Activated B cell treated with CpG ODN at 0.5 μM for 24 hours (primary cell): ENCODE results near the gene HMGA1. TPM values are rescaled to one million over a fixed set of nuclear protein-coding genes. Genes with fewer than 3 reads are reported as not detected.

Experiments used
- ATAC-seq: fragments of 200-7000 bp; cut with Tn5 transposase; one replicate; pipeline ENCODE4 v1.10.0; 2021; ENCODE audit warnings: low read depth, mild to moderate bottlenecking, moderate library complexity
- CTCF ChIA-PET: fragments of 350-600 bp; sonication (Branson Sonifier 250); formaldehyde crosslinking; loops from one replicate; lab custom pipeline; 2021; ENCODE audit warnings: antibody characterized with exemption; lab: Charles Lee
- POLR2A ChIA-PET: fragments of 350-600 bp; sonication (Branson Sonifier 250); formaldehyde crosslinking; loops from one replicate; lab custom pipeline; 2021; ENCODE audit warnings: antibody characterized with exemption; lab: Charles Lee
- DNase-seq: peaks from one replicate; pipeline ENCODE4 v3.0.0; 2022
- H3K27ac Mint-ChIP-seq: one replicate; pipeline ENCODE4 v1.8.0; 2020; ENCODE audit warnings: mixed read lengths
- H3K27me3 Mint-ChIP-seq: one replicate; pipeline ENCODE4 v1.8.0; 2021; ENCODE audit warnings: mixed read lengths
- H3K36me3 Mint-ChIP-seq: one replicate; pipeline ENCODE4 v1.8.0; 2021; ENCODE audit warnings: low read depth, mixed read lengths
- H3K4me1 Mint-ChIP-seq: one replicate; pipeline ENCODE4 v1.8.0; 2021; ENCODE audit warnings: mixed read lengths
- H3K4me3 Mint-ChIP-seq: one replicate; pipeline ENCODE4 v1.8.0; 2020; ENCODE audit warnings: mild to moderate bottlenecking, mixed read lengths
- H3K9me3 Mint-ChIP-seq: one replicate; pipeline ENCODE4 v1.8.0; 2020; ENCODE audit warnings: mixed read lengths
- intact Hi-C: fragments of 100-400 bp; cut with micrococcal nuclease; formaldehyde crosslinking; loops from one replicate; pipeline ENCODE4 v1.15.1; 2024
- total RNA-seq: library from RNA; stranded (reverse); gene quantifications from 2 replicates; pipeline ENCODE4 v1.2.3, GENCODE V29; 2022
- TF ChIP-seq, protein P1 (sequence below): fragments of 200-600 bp; IDR thresholded peaks from one replicate; pipeline ENCODE4 v1.8.0; 2022; ENCODE audit warnings: antibody characterized with exemption, mild to moderate bottlenecking

Gene HMGA1
- total RNA-seq, 1 donor from 2014 or later, result 188 TPM

DNA sequence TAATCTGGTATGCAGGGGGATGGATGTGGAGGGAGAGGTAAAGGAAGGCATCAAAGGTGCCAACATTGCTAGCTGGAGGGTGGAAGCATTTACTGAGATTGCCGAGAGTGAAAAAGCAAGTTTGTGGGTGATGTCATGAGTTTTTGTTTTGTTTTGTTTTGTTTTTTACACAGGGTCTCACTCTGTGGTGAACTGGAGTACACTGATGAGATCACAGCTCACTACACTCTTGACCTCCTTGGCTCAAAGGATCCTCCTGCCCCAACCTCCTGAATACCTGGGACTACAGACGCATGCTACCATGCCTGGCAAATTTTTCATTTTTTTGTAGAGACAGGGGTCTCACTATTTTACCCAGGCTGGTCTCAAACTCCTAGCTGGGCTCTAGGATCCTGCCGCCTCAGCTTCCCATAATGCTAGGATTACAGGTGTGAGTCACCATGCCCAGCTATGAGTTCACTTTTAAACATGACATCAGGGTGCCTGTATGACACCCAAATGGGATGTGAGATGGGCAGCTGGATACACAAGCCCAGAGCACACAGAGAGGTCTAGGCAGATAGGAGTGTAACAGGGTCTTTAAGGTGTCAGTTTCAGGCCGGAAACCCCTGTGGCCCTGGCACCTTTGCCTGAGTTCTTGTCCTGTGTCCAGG lies 35.1 kb upstream of the HMGA1 start:
- H3K4me3 Mint-ChIP-seq, result no peak overlapping the region
- intact Hi-C loops, result no loop called here
- ATAC-seq (no peak), DNase-seq (no peak)
- no peaks in the 10 kb centered on the region for H3K27me3 Mint-ChIP-seq
- peaks cover under 1% of the 10 kb centered on the region for H3K4me1 Mint-ChIP-seq
- no peaks in the 10 kb centered on the region for H3K9me3 Mint-ChIP-seq
- TF ChIP-seq, protein P1, sequence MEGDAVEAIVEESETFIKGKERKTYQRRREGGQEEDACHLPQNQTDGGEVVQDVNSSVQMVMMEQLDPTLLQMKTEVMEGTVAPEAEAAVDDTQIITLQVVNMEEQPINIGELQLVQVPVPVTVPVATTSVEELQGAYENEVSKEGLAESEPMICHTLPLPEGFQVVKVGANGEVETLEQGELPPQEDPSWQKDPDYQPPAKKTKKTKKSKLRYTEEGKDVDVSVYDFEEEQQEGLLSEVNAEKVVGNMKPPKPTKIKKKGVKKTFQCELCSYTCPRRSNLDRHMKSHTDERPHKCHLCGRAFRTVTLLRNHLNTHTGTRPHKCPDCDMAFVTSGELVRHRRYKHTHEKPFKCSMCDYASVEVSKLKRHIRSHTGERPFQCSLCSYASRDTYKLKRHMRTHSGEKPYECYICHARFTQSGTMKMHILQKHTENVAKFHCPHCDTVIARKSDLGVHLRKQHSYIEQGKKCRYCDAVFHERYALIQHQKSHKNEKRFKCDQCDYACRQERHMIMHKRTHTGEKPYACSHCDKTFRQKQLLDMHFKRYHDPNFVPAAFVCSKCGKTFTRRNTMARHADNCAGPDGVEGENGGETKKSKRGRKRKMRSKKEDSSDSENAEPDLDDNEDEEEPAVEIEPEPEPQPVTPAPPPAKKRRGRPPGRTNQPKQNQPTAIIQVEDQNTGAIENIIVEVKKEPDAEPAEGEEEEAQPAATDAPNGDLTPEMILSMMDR, result no peak
- POLR2A ChIA-PET, result interaction anchor here (0.6 to 2.3 kb wide), 6 partner anchors 10 to 42 kb away, joined by 3 to 13 read pairs (median 6); partner anchors contain the start of gene HMGA1
- CTCF ChIA-PET, result interaction anchor here (1.8 to 2.2 kb wide), 2 partner anchors 11 to 213 kb away, joined by 6 to 8 read pairs; no protein-coding TSS in a partner anchor
- H3K36me3 Mint-ChIP-seq, result no peaks in the 10 kb centered on the region
- no peak overlapping the region for H3K27ac Mint-ChIP-seq

DNA sequence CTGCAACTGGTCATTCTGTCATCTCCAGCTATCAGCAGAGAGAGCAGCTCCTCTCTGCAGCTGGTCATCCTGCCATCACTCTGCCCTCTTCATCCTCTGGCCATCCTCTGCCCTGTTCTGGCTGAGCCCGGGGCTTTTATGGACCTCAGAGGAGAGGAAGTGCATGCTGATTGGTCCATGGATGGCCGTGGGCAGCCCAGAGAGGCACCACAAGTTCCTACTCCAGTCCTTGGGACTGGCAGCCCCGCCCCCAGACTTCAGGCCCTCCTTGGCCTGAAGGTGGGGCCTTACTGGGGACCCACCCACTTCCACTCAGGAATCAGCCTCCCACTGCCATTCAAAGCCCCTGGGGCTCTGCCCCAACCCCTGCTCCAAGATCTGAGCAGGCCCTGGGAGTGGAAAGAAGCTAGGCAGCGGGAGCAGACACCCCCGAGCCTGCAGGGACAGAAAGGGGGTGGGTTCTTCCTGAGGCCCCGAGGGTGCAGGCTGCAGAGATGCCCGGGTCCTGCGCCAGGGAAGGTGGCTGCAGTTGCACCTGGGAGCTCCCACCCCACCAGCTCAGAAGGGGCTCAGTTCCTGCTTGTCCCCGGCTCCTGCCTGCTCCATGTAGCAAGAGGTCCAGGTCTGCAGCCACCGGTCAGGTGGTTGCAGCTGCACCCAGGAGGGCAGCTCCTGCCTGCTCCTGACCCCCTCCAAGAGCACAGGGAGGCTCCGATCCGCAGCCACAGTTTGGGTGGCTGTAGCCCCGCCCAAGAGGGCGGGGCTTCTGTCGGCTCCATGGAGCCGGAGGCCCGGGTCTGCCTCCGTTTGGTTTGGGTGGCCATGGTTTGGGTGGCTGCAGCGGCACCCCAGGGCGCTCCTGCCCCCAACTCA lies 34.1 kb upstream of the HMGA1 start:
- H3K27ac Mint-ChIP-seq, result no peak overlapping the region
- no peaks in the 10 kb centered on the region for H3K4me1 Mint-ChIP-seq
- ChIA-PET CTCF (interaction anchor here (1.8 to 2.2 kb wide), 2 partner anchors 12 to 212 kb away, joined by 6 to 8 read pairs; no protein-coding TSS in a partner anchor), POLR2A (interaction anchor here (1.6 to 2.3 kb wide), 2 partner anchors 21 to 34 kb away, joined by 6 to 11 read pairs; partner anchors contain the start of gene HMGA1)
- DNase-seq (no peak), ATAC-seq (no peak)
- no peak overlapping the region for H3K4me3 Mint-ChIP-seq
- no peaks in the 10 kb centered on the region for H3K9me3 Mint-ChIP-seq
- H3K36me3 Mint-ChIP-seq, result no peaks in the 10 kb centered on the region
- intact Hi-C loops, result no loop called here
- TF ChIP-seq, protein P1, result no peak
- H3K27me3 Mint-ChIP-seq, result no peaks in the 10 kb centered on the region

DNA sequence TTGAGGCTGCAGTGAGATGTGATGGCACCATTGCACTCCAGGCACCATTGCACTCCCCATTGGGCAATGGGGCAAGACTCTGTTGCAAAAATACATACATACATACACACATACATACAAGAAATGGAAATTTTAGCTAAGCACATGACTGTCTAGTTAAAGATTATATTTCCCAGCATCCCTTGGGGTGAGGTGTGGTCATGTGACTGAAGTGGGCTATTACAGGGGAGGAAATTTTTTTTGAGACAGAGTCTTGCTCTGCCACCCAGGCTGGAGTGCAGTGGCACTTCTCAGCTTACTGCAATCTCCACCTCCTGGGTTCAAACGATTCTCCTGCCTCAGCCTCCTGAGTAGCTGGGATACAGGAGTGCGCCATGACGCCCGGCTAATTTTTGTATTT lies 32.0 kb upstream of the HMGA1 start:
- Mint-ChIP-seq H3K4me3 (no peak overlapping the region), H3K9me3 (no peaks in the 10 kb centered on the region), H3K27ac (no peak overlapping the region), H3K27me3 (no peaks in the 10 kb centered on the region), H3K36me3 (no peaks in the 10 kb centered on the region), H3K4me1 (no peaks in the 10 kb centered on the region)
- TF ChIP-seq, protein P1, result no peak
- ChIA-PET POLR2A (interaction anchor here (2.6 kb wide), 1 partner anchor 32 kb away, joined by 10 read pairs; the partner anchor contains the start of gene HMGA1), CTCF (interaction anchor here (1.1 kb wide), 1 partner anchor 9 kb away, joined by 3 read pairs; no protein-coding TSS in a partner anchor)
- DNase-seq (no peak), ATAC-seq (no peak)
- intact Hi-C loops, result no loop called here

DNA sequence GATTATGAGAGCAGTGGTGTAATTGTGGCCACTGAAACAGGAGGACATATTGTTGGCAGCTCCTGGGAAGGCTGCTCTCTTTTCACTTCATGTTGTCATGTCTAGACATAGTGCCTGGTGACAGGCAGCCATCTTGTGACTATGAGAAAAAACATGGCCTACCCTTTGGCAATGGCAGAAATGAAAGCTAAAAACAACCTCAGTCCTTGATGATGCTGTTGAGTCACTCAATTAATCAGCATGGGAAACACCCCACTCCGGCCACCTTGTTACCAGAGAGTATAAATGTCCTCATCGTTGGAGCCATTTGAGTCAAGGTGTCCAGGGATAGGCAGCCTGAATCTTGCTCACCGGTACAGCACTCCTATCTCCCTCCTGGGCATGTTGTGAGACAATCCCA lies 31.2 kb upstream of the HMGA1 start:
- TF ChIP-seq, protein P1, result no peak
- Mint-ChIP-seq H3K27ac (no peak overlapping the region), H3K27me3 (no peaks in the 10 kb centered on the region), H3K4me1 (no peaks in the 10 kb centered on the region), H3K36me3 (no peaks in the 10 kb centered on the region), H3K9me3 (no peaks in the 10 kb centered on the region), H3K4me3 (no peak overlapping the region)
- DNase-seq (no peak), ATAC-seq (no peak)
- POLR2A ChIA-PET, result interaction anchor here (0.6 to 2.6 kb wide), 3 partner anchors 21 to 210 kb away, joined by 3 to 10 read pairs (median 5); partner anchors contain the start of gene HMGA1
- CTCF ChIA-PET, result interaction anchor here (1.0 kb wide), 1 partner anchor 209 kb away, joined by 3 read pairs; no protein-coding TSS in a partner anchor
- intact Hi-C loops, result no loop called here
